Measurements from ENCODE around the gene HOXD11.

HOXD11 gene

GRCh38 chr2:176145085-176145969, 38.2 kb downstream of the HOXD11 start:
- no peak overlapping the region for H3K4me3 ChIP-seq (ENCODE audit: low read depth, low read length)
- TF ChIP-seq MYC (IDR thresholded peaks at IDR 0.05; ENCODE audit: low read depth, low read length) (no peak), POLR2A (IDR thresholded peaks at IDR 0.05; ENCODE audit: extremely low read depth, insufficient read length) (no peak), CTCF (IDR thresholded peaks at IDR 0.05; ENCODE audit: low read depth, low read length) (no peak)
- TF ChIP-seq, protein P1, sequence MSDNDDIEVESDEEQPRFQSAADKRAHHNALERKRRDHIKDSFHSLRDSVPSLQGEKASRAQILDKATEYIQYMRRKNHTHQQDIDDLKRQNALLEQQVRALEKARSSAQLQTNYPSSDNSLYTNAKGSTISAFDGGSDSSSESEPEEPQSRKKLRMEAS (IDR thresholded peaks at IDR 0.05; ENCODE audit: low read depth, low read length): no peak
- no peak for DNase-seq (ENCODE audit: low read depth)

DNA sequence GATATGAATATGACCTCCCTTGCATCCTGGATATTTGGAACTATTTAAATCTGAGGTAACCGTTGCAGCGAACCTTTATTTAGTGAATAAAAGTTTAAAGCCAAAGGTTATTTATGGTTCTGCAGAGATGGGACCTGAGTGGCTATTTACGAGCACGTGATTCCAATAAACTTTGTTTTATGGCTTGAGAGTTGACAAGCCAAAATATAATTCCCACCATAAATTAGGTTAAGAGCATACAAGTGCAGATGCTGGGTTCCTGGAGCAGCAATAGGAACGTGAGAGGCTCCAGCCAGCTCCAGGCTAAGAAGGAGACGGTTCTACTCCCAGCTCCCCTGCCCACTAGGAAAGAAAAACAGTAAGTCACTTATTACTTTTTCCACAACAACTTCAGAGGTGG, 39.0 kb downstream of the HOXD11 start:
- no peak for DNase-seq (ENCODE audit: low read depth)
- H3K4me3 ChIP-seq (ENCODE audit: low read depth, low read length): no peak overlapping the region
- TF ChIP-seq POLR2A (IDR thresholded peaks at IDR 0.05; ENCODE audit: extremely low read depth, insufficient read length) (no peak), MYC (IDR thresholded peaks at IDR 0.05; ENCODE audit: low read depth, low read length) (no peak), CTCF (IDR thresholded peaks at IDR 0.05; ENCODE audit: low read depth, low read length) (no peak)
- TF ChIP-seq, protein P1 (IDR thresholded peaks at IDR 0.05; ENCODE audit: low read depth, low read length): no peak

GRCh38 chr2:176146645-176147044, 39.6 kb downstream of the HOXD11 start:
- DNase-seq (ENCODE audit: low read depth): no peak
- TF ChIP-seq, protein P1 (IDR thresholded peaks at IDR 0.05; ENCODE audit: low read depth, low read length): no peak
- TF ChIP-seq CTCF (IDR thresholded peaks at IDR 0.05; ENCODE audit: low read depth, low read length) (no peak), MYC (IDR thresholded peaks at IDR 0.05; ENCODE audit: low read depth, low read length) (no peak), POLR2A (IDR thresholded peaks at IDR 0.05; ENCODE audit: extremely low read depth, insufficient read length) (no peak)
- no peak overlapping the region for H3K4me3 ChIP-seq (ENCODE audit: low read depth, low read length)

DNA sequence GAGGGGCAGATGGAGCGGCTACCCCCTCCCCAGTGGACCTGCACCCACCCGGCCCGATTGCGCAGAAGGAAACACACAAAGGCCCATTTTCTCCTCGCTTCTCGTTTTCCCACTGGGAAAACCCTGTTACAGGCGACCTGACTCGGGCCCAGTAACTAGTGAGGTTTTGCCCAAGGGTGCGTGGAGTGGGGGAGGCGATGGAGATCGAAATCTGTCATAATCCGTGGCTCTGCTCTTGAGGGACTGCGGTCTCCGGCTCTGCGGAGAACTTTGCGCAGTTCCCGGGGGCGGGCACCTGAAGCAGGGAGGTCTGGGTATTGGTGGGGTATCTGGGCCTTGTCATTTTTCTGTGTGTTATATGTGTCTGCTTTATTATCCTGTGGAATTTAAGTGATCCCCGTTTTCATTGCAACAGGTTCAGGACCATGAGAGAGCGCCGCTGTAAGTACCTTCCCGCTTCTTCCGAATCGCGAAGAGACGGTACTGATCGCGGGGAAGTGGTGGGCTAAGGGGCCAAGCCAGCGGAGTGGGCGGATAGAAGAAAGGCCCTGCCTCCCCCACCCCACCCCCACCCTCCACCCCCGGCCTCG, 40.2 kb downstream of the HOXD11 start:
- DNase-seq (ENCODE audit: low read depth): no peak
- no peak overlapping the region for H3K4me3 ChIP-seq (ENCODE audit: low read depth, low read length)
- TF ChIP-seq POLR2A (IDR thresholded peaks at IDR 0.05; ENCODE audit: extremely low read depth, insufficient read length) (no peak), MYC (IDR thresholded peaks at IDR 0.05; ENCODE audit: low read depth, low read length) (no peak), CTCF (IDR thresholded peaks at IDR 0.05; ENCODE audit: low read depth, low read length) (no peak)
- TF ChIP-seq, protein P1 (IDR thresholded peaks at IDR 0.05; ENCODE audit: low read depth, low read length): no peak

- H3K4me3 ChIP-seq (ENCODE audit: low read depth, low read length): no peak overlapping the region
- DNase-seq (ENCODE audit: low read depth): no peak
- TF ChIP-seq CTCF (IDR thresholded peaks at IDR 0.05; ENCODE audit: low read depth, low read length) (no peak), POLR2A (IDR thresholded peaks at IDR 0.05; ENCODE audit: extremely low read depth, insufficient read length) (no peak), MYC (IDR thresholded peaks at IDR 0.05; ENCODE audit: low read depth, low read length) (no peak)
- TF ChIP-seq, protein P1 (IDR thresholded peaks at IDR 0.05; ENCODE audit: low read depth, low read length): no peak
Measured at GRCh38 chr2:176147800-176148496, 40.9 kb downstream of the HOXD11 start.
